Caco-2 (cell line): ENCODE data around the gene USP17L20. TPM values are rescaled to one million over a fixed set of nuclear protein-coding genes. Genes with fewer than 3 reads are reported as not detected.
"Not testable (repeated sequence)": the region's sequence is repeated elsewhere in the genome, so short reads cannot be mapped to it uniquely, and the experiment has no call there.

Experiments
- BruUV-seq: library from RNA; stranded (reverse); fragments of 400-500 nt; replicated peaks from 2 replicates; lab custom pipeline; 2021; lab: Mats Ljungman, UMichigan
- CTCF ChIA-PET: fragments of 300-600 bp; sonication (Branson Sonifier 250); formaldehyde crosslinking; loops from one replicate; lab custom pipeline; 2022; ENCODE audit warnings: antibody characterized with exemption; lab: Charles Lee
- POLR2A ChIA-PET: fragments of 300-600 bp; sonication (Branson Sonifier 250); formaldehyde crosslinking; loops from one replicate; lab custom pipeline; 2022; ENCODE audit warnings: antibody characterized with exemption; lab: Charles Lee
- DNase-seq, 2 experiments: peaks; one replicate each; pipeline versions ENCODE4 v3.0.0 to v3.0.0-alpha.2; 2020 to 2022
- H3K27me3 ChIP-seq: replicated peaks from 2 replicates; pipeline ENCODE4 v1.6.0; 2011; ENCODE audit warnings: low read length; ENCODE audit not compliant: control insufficient read depth, insufficient read depth
- H3K36me3 ChIP-seq: 2 replicates; pipeline ENCODE4 v1.5.1; 2011; ENCODE audit warnings: low read length; ENCODE audit not compliant: control insufficient read depth, insufficient read depth
- H3K4me1 ChIP-seq: fragments of 250-450 bp; sonication (Bioruptor Pico); 2 replicates; pipeline ENCODE4 v1.5.1; 2020; ENCODE audit warnings: mild to moderate bottlenecking
- H3K4me3 ChIP-seq: 2 replicates; pipeline ENCODE4 v1.5.1; 2011; ENCODE audit warnings: low read depth, mild to moderate bottlenecking, control low read depth, low read length
- H3K9me3 ChIP-seq: fragments of 250-450 bp; sonication (Bioruptor Pico); 2 replicates; pipeline ENCODE4 v1.5.1; 2020; ENCODE audit warnings: mild to moderate bottlenecking, moderate library complexity
- H3K27ac Mint-ChIP-seq: one replicate; pipeline ENCODE4 v1.8.0; 2022; ENCODE audit warnings: mixed read lengths; ENCODE audit not compliant: unreplicated experiment
- H3K27me3 Mint-ChIP-seq: one replicate; pipeline ENCODE4 v1.8.0; 2022; ENCODE audit warnings: mixed read lengths; ENCODE audit not compliant: insufficient read depth, unreplicated experiment
- H3K36me3 Mint-ChIP-seq: one replicate; pipeline ENCODE4 v1.8.0; 2022; ENCODE audit warnings: mild to moderate bottlenecking, mixed read lengths; ENCODE audit not compliant: insufficient read depth, unreplicated experiment
- H3K4me1 Mint-ChIP-seq: one replicate; pipeline ENCODE4 v1.8.0; 2022; ENCODE audit warnings: low read depth, mixed read lengths; ENCODE audit not compliant: unreplicated experiment
- H3K4me3 Mint-ChIP-seq: one replicate; pipeline ENCODE4 v1.8.0; 2022; ENCODE audit warnings: mild to moderate bottlenecking, moderate library complexity, mixed read lengths; ENCODE audit not compliant: unreplicated experiment
- H3K9me3 Mint-ChIP-seq: one replicate; pipeline ENCODE4 v1.8.0; 2022; ENCODE audit warnings: mixed read lengths; ENCODE audit not compliant: unreplicated experiment
- intact Hi-C: fragments of 100-400 bp; cut with micrococcal nuclease; formaldehyde crosslinking; loops from one replicate; pipeline ENCODE4 v1.10.0; 2022; ENCODE audit not compliant: unreplicated experiment
- total RNA-seq: library from RNA; stranded (reverse); gene quantifications from 2 replicates; pipeline ENCODE4 v1.2.3, GENCODE V29; 2022

USP17L20 gene
- total RNA-seq, 1 experiment from 2014 or later, result not detected

GRCh38 chr4:9267319-9267718, 9.4 kb downstream of the USP17L20 start, which contains the start of gene USP17L22:
TSS of gene USP17L22 (plus strand) at chr4:9267619. CDS start at chr4:9267619, 0 bp downstream.
- H3K36me3 Mint-ChIP-seq, CTCF ChIA-PET, H3K27me3 Mint-ChIP-seq, H3K4me1 ChIP-seq, H3K36me3 ChIP-seq, H3K4me3 ChIP-seq, H3K9me3 Mint-ChIP-seq, BruUV-seq, H3K27me3 ChIP-seq, DNase-seq, H3K27ac Mint-ChIP-seq, POLR2A ChIA-PET, H3K4me1 Mint-ChIP-seq, H3K9me3 ChIP-seq, intact Hi-C loops, H3K4me3 Mint-ChIP-seq: not testable (repeated sequence)

- DNase-seq, result peak; percentile 15 to 51
- POLR2A ChIA-PET, result not testable (repeated sequence)
Observed at GRCh38 chr4:9271719-9272118, 13.8 kb downstream of the USP17L20 start.

More at GRCh38 chr4:9271719-9272118, 13.8 kb downstream of the USP17L20 start:
- CTCF ChIA-PET, H3K4me3 Mint-ChIP-seq, H3K27ac Mint-ChIP-seq, H3K4me3 ChIP-seq, H3K36me3 Mint-ChIP-seq, H3K36me3 ChIP-seq, BruUV-seq, H3K4me1 ChIP-seq, H3K27me3 Mint-ChIP-seq, H3K4me1 Mint-ChIP-seq, intact Hi-C loops, H3K9me3 ChIP-seq, H3K27me3 ChIP-seq, H3K9me3 Mint-ChIP-seq: not testable (repeated sequence)

Other genes starting within 250 kb of the USP17L20 start
- not detected in 2 replicates for gene FAM90A26, start 87.7 kb upstream of the USP17L20 start, total RNA-seq
- not detected in 2 replicates for gene USP17L10, start 47.5 kb upstream of the USP17L20 start, total RNA-seq
- gene USP17L11, start 42.7 kb upstream of the USP17L20 start, total RNA-seq, result not detected in 2 replicates
- not detected in 2 replicates for gene USP17L12, start 38.0 kb upstream of the USP17L20 start, total RNA-seq
- not detected in 2 replicates for gene USP17L13, start 33.2 kb upstream of the USP17L20 start, total RNA-seq
- not detected in 2 replicates for gene USP17L15, start 23.7 kb upstream of the USP17L20 start, total RNA-seq
- not detected in 2 replicates for gene USP17L17, start 14.2 kb upstream of the USP17L20 start, total RNA-seq
- gene USP17L18, start 9.5 kb upstream of the USP17L20 start, total RNA-seq, result not detected in 2 replicates
- gene USP17L19, start 4.7 kb upstream of the USP17L20 start, total RNA-seq, result not detected in 2 replicates
- not detected in 2 replicates for gene USP17L21, start 4.7 kb downstream of the USP17L20 start, total RNA-seq
- gene USP17L22, start 9.5 kb downstream of the USP17L20 start, total RNA-seq, result not detected in 2 replicates
- not detected in 2 replicates for gene USP17L24, start 67.0 kb downstream of the USP17L20 start, total RNA-seq
- not detected in 2 replicates for gene USP17L25, start 71.8 kb downstream of the USP17L20 start, total RNA-seq
- gene USP17L26, start 76.5 kb downstream of the USP17L20 start, total RNA-seq, result not detected in 2 replicates
- gene USP17L5, start 81.3 kb downstream of the USP17L20 start, total RNA-seq, result not detected in 2 replicates
- not detected in 2 replicates for gene USP17L27, start 86.0 kb downstream of the USP17L20 start, total RNA-seq
- gene USP17L28, start 90.8 kb downstream of the USP17L20 start, total RNA-seq, result not detected in 2 replicates
- gene USP17L29, start 95.5 kb downstream of the USP17L20 start, total RNA-seq, result not detected in 2 replicates
- not detected in 2 replicates for gene USP17L30, start 105.0 kb downstream of the USP17L20 start, total RNA-seq
- not detected in 2 replicates for gene DEFB131A, start 186.3 kb downstream of the USP17L20 start, total RNA-seq